Measurements from ENCODE around the gene CRTC2. TPM values are rescaled to one million over a fixed set of nuclear protein-coding genes. Genes with fewer than 3 reads are reported as not detected.
A peak's percentile ranks its signal among the peaks of the same experiment; 100 is the strongest.

Gene CRTC2
- total RNA-seq, 1 experiment from 2014 or later: 26.6 TPM

DNA sequence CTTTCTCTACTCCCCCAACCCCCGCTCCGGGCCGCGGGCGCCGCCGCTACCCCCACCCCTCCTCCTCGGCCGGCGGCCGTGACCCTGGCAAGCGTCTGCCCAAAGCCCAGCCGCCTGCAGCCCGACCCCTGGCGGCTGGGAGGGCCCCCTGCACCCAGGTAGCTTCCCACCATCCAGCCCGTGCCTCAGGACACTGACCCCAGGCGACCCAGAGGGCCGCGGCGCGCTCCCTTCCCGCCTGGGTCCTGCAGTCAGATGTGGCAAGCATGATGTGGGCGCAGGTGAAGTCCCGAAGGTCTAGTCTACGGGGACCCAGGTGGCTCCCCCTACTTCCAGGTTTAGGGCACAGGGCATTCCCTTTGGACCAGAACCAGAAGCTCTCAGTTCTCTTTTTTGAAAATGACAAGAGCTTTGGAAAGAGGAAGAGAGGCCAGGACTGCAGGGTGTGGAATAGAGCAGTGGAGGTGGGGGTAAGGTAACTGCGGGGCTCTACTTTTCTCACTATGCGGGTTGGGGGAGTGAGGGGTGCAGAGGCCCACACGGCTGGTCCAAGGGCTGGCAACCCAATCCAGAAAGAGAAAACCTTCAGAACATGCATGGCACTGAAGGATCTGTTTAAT lies 11.7 kb downstream of the CRTC2 start, which contains the start of gene DENND4B:
DENND4B (minus strand) TSS at position 97 of the 620 bp plus-strand sequence. CDS start 2,344 bp downstream, outside the sequence.
- DNase-seq (ENCODE audit: low read depth): peak; percentile 71

GRCh38 chr1:153945795-153946621 lies 12.4 kb downstream of the CRTC2 start:
- DNase-seq (ENCODE audit: low read depth): peak; percentile 66

- DNase-seq (ENCODE audit: low read depth): peak; percentile 13
These were observed 13.1 kb downstream of the CRTC2 start for GRCh38 chr1:153945131-153945794.

DNA sequence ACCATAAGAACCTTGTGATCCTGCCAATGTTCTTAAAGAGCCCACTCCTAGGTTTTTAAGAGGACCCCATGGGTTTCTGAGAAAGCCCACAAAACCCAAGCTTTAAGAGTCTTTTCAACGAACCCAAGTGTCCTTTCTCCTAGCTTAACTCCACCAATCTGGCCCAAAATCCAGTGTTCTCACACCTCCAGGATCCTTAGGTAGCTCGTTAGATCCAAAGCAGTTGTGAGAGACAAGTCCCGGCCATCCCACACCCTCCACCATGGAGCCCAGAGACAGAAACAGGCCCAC lies 13.6 kb downstream of the CRTC2 start:
- DNase-seq (ENCODE audit: low read depth): no peak

- no peak for DNase-seq (ENCODE audit: low read depth)
These were observed 14.2 kb downstream of the CRTC2 start for GRCh38 chr1:153944005-153944826.

DNA sequence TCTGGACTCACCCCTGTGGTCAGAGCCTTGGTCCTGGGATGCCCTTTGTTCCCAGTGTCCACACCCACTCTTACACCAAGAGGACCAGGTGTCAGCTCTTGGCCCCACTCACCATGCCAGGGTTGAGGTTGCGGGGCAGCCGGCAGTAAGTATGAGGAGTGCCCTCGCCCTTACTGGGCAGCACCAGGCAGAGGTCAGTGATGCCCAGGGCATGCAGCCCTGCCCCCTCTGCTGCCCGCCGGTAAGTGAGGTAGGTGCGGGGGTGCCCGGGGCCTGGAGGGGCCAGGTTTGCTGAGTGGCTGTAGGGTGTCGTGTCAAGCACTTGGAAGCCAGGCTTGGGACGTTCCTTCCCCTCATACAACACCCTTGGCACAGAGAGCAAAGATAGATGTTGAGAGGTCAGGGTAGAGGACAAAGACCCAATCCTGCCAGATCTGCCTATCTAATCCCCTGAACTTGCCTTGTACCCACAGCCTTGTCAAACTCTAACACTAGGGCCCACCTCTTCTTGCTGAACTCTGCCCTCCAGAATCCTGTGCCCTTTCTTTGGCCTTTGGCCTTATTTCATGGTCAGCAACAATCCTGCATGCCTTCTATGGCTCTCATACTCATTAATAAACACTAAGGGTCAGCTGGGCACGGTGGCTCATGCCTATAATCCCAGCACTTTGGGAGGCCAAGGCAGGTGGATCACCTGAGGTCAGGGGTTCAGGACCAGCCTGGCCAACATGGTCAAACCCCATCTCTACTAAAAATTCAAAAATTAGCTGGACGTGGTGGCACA lies 15.5 kb downstream of the CRTC2 start:
- no peak for DNase-seq (ENCODE audit: low read depth)

- DNase-seq (ENCODE audit: low read depth): no peak
These were observed 16.3 kb downstream of the CRTC2 start for GRCh38 chr1:153941826-153942725.

DNA sequence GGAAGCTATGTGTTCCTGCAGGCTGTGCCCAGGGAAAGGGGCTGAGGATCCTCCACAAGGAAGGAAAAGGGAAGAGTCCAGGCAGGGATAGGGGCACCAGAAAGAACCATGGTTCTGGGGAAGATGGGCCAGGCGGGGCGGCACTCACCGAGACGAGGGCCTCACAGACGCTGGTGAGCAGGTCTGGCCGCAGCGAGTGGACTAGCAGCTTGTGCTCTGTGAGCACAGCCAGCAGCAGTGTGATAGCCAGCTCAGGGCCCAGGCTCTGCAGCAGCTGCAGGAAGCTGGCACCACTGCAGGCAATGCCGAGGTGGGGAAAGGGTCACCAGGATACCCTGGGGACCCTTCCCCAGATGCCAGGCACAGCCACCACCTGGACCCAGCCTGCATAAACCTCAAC lies 17.7 kb downstream of the CRTC2 start:
- no peak for DNase-seq (ENCODE audit: low read depth)

- DNase-seq (ENCODE audit: low read depth): no peak
These were observed 18.9 kb downstream of the CRTC2 start for GRCh38 chr1:153939476-153939875.

DNA sequence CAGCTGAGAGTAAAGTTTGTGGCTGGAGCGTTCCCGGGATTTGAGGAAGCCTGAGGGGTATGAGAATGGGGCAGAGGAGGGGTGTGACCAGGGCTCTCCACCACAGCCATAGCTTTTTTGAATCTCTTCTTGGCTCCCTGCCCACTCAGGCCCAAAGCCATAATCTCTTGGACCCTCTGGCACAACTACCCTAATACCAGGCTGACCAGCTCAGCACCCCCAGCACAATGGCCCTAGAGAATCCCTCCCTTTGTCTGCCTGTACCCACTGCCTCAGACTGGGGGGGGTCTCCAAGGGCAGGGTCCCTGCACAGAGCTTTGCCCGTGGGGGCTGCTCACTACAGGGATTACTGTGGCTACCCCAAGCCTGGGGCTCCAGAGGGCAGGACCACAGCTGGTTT lies 19.4 kb downstream of the CRTC2 start:
- no peak for DNase-seq (ENCODE audit: low read depth)

GRCh38 chr1:153937331-153937730 lies 21.1 kb downstream of the CRTC2 start:
- no peak for DNase-seq (ENCODE audit: low read depth)

DNA sequence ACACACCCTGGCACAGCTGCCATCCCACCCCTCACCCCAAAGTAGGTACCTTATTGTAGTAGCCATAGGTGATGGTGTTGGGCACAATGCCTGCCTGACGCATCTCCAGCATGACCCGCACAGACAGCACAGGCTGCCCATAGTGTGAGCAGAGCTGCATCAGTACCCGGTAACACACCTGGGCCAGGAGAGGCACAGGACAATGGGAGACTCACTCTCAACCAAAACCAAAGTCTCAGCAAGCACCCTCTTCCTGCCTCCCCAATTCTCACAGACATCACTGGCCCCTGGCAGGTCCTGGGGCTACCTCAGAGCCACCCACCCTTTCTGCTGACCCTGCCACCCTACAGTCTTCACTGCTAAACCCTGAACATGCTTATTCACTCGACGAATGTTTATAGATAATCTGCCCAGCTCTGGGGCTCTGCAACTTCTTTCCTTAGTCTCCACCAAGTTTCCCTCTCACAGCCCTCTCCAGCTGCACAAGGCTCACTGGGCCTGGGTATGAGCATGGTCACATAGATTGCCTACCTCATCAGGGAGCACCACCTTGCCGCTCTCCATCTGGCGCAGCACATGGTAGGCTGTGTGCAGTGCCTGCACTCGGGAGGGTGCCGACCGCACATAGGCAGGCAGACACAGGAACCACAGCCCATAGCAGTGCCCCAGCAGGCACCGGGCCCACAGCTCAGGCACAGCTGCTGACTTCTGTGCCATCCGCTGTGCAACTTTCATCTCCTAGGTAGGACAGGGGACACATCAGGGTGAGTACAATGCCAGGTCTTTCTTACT lies 22.2 kb downstream of the CRTC2 start:
- DNase-seq (ENCODE audit: low read depth): no peak

- DNase-seq (ENCODE audit: low read depth): no peak
These were observed 23.7 kb downstream of the CRTC2 start for GRCh38 chr1:153934746-153935145.

GRCh38 chr1:153933955-153934354 lies 24.5 kb downstream of the CRTC2 start:
- no peak for DNase-seq (ENCODE audit: low read depth)

DNA sequence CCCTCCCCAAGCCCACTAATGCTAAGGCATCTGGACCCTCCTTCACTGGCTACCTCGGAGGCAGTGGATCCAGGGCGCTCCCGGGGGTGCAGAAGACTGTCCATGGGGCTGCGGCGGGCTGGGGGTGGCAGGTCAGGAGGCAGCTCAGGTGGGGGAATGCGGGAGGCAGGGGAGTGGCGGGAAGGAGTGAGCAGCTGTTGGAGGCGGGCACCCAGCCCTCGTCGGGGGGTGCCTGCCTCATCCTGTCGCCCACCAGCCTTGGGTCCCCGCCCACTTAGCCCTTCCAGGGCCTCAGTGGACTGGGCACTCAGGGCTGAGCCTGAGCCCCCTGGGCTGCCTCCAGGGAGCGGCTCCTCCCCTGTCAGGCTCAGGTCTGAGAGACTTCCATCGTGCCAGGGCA lies 25.0 kb downstream of the CRTC2 start:
- DNase-seq (ENCODE audit: low read depth): no peak

DNA sequence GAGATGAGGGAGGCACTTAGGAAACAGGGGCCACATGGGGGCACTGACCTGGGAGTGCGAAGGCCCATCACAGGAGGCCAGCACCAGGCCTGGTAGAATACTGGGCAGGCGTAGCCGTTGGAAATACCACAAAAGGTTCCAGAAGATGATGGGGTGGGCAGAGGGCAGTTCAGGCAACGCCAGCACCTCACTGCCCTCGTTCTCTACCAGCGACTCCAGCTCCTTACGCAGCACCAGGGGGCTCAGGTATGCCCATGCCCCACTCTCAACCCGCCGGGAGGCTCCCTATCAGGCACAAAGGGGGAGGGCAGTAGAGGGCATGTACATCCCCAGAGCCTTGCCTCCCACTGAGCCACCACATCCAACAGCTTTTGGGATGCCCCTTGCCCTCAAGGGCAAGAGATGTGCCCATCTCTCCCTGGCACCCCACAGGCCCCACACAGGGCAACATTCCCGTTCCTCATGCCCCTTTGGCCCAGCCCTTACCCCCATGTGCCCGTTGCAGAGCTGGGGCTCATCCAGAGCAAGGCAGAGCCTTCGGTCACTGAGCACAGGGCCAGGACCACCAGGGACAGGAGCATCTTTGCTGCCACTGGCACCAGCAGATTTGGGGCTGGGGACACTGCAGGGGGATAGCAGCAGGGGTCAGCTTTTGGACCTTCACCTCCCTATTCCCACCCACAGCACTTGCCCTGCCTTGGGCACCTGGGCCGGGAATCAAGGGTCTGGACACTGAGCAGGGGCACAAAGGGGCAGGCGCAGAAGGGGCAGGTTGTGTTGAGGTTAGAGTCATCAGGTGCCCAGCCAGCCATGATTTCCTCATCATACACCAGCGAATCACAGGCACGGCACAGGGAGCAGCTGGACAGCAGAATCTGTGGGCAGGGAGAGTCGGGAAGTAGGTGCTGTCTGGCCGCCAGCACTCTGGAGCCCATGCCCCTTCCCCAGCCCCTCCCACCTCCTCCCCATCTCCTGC lies 26.0 kb downstream of the CRTC2 start:
- DNase-seq (ENCODE audit: low read depth): no peak
